OCI-LY3 (cell line): ENCODE data around the gene HAUS7.

Experiments
- H2AFZ ChIP-seq: fragments of 200-600, 300-600 bp; shearing (Covaris generic); 2 replicates; pipeline ENCODE4 v1.6.0; 2014; ENCODE audit warnings: antibody characterized with exemption, low read depth, low read length
- H3K27ac ChIP-seq: fragments of 200-600, 300-600 bp; sonication (generic); 2 replicates; pipeline ENCODE4 v1.5.1; 2014; ENCODE audit warnings: mild to moderate bottlenecking, low read length, moderate library complexity, mixed read lengths
- H3K27me3 ChIP-seq: fragments of 200-600, 300-600 bp; sonication (generic); 2 replicates; pipeline ENCODE4 v1.6.1; 2014; ENCODE audit warnings: low read depth, low read length, mixed read lengths
- H3K36me3 ChIP-seq: fragments of 200-600, 300-600 bp; sonication (generic); replicated peaks from 2 replicates; pipeline ENCODE3; 2014; ENCODE audit warnings: low read depth, low read length, mixed read lengths
- H3K4me1 ChIP-seq: fragments of 300-600, 200-600 bp; sonication (generic); 2 replicates; pipeline ENCODE4 v1.6.1; 2014; ENCODE audit warnings: low read length, mixed read lengths
- H3K4me2 ChIP-seq: fragments of 200-600, 300-600 bp; sonication (generic); 2 replicates; pipeline ENCODE4 v1.6.1; 2014; ENCODE audit warnings: low read length, mixed read lengths
- H3K4me3 ChIP-seq: fragments of 300-600, 200-600 bp; sonication (generic); 2 replicates; pipeline ENCODE4 v1.5.1; 2014; ENCODE audit warnings: antibody characterized with exemption, mild to moderate bottlenecking, low read length, moderate library complexity
- H3K79me2 ChIP-seq: fragments of 300-600, 200-600 bp; shearing (Covaris generic); 2 replicates; pipeline ENCODE4 v1.6.1; 2014; ENCODE audit warnings: mild to moderate bottlenecking, low read length, mixed read lengths
- H3K9ac ChIP-seq: fragments of 300-600, 200-600 bp; shearing (Covaris generic); 2 replicates; pipeline ENCODE4 v1.6.0; 2014; ENCODE audit warnings: mild to moderate bottlenecking, low read length, moderate library complexity
- H3K9me3 ChIP-seq: fragments of 200-600, 300-600 bp; shearing (Covaris generic); 2 replicates; pipeline ENCODE4 v1.6.1; 2014; ENCODE audit warnings: low read length, mixed read lengths; ENCODE audit not compliant: insufficient read depth
- H4K20me1 ChIP-seq: fragments of 200-600, 300-600 bp; sonication (generic); 2 replicates; pipeline ENCODE4 v1.6.1; 2016; ENCODE audit warnings: low read length, mixed read lengths; ENCODE audit not compliant: insufficient read depth
- CTCF ChIP-seq: fragments of 200-600, 300-600 bp; sonication (generic); IDR thresholded peaks from 2 replicates; pipeline ENCODE4 v1.5.1; 2014; ENCODE audit warnings: antibody characterized with exemption, low read length, low read depth
- EZH2phosphoT487 ChIP-seq: fragments of 200-600 bp; shearing (Covaris generic); IDR thresholded peaks from 2 replicates; pipeline ENCODE4 v1.6.1; 2018; ENCODE audit warnings: antibody characterized with exemption, mixed run types, low read depth

Gene HAUS7

GRCh38 chrX:153477901-153478300 is 7.5 kb upstream of the HAUS7 start:
- Histone ChIP-seq H3K4me1 (no peaks in the 10 kb centered on the region), H3K27ac (no peak overlapping the region), H3K4me2 (no peak overlapping the region), H3K36me3 (no peaks in the 10 kb centered on the region), H3K79me2 (no peaks in the 10 kb centered on the region), H3K4me3 (no peak overlapping the region), H4K20me1 (no peaks in the 10 kb centered on the region), H3K9ac (no peak overlapping the region), H3K27me3 (no peaks in the 10 kb centered on the region), H2AFZ (no peak overlapping the region), H3K9me3 (no peaks in the 10 kb centered on the region)
- TF ChIP-seq EZH2phosphoT487 (no peak), CTCF (no peak)

- Histone ChIP-seq H3K4me3 (no peak overlapping the region), H4K20me1 (no peaks in the 10 kb centered on the region), H3K4me2 (no peak overlapping the region), H3K4me1 (no peaks in the 10 kb centered on the region), H3K27me3 (no peaks in the 10 kb centered on the region), H3K79me2 (no peaks in the 10 kb centered on the region), H3K9ac (no peak overlapping the region), H2AFZ (no peak overlapping the region), H3K9me3 (no peaks in the 10 kb centered on the region), H3K36me3 (no peaks in the 10 kb centered on the region), H3K27ac (no peak overlapping the region)
- no peak for TF ChIP-seq EZH2phosphoT487
Observed at GRCh38 chrX:153477364-153477857, 7.0 kb upstream of the HAUS7 start.

- Histone ChIP-seq H3K79me2 (no peaks in the 10 kb centered on the region), H3K27me3 (no peaks in the 10 kb centered on the region), H2AFZ (no peak overlapping the region), H3K4me3 (no peak overlapping the region), H3K4me2 (no peak overlapping the region), H3K4me1 (no peaks in the 10 kb centered on the region), H4K20me1 (no peaks in the 10 kb centered on the region), H3K27ac (no peak overlapping the region), H3K9ac (no peak overlapping the region), H3K36me3 (no peaks in the 10 kb centered on the region), H3K9me3 (no peaks in the 10 kb centered on the region)
- TF ChIP-seq CTCF (no peak), EZH2phosphoT487 (no peak)
Observed at GRCh38 chrX:153476666-153477363, 6.4 kb upstream of the HAUS7 start.

- Histone ChIP-seq H3K27ac (no peak overlapping the region), H3K36me3 (no peaks in the 10 kb centered on the region)
- TF ChIP-seq EZH2phosphoT487 (no peak), CTCF (no peak)
Observed at GRCh38 chrX:153475751-153476281, 5.4 kb upstream of the HAUS7 start.

More at GRCh38 chrX:153475751-153476281, 5.4 kb upstream of the HAUS7 start:
- Histone ChIP-seq H3K9me3 (no peaks in the 10 kb centered on the region), H3K4me3 (no peak overlapping the region), H3K79me2 (no peaks in the 10 kb centered on the region), H3K4me1 (peaks cover 4% of the 10 kb centered on the region; the same call in 1 of the 2 replicates), H4K20me1 (no peaks in the 10 kb centered on the region), H3K4me2 (no peak overlapping the region), H3K9ac (no peak overlapping the region), H3K27me3 (no peaks in the 10 kb centered on the region), H2AFZ (no peak overlapping the region)
